ENCODE results near the gene SAYSD1.

GRCh38 chr6:39092124-39092523 is 22.9 kb downstream of the SAYSD1 start:
- TF ChIP-seq CTCF (IDR thresholded peaks at IDR 0.05; ENCODE audit: poor library complexity) = no peak
- no peak for TF ChIP-seq EZH2 (IDR thresholded peaks at IDR 0.05; ENCODE audit: borderline replicate concordance)

All from hepatocyte (in vitro differentiated cells).